Astrocyte (in vitro differentiated cells and primary cell): ENCODE measurements around the gene SPIRE2.

ENCODE experiments used
- CTCF ChIP-seq: IDR thresholded peaks from 2 replicates; pipeline ENCODE4 v1.5.1; 2011; ENCODE audit warnings: low read depth, mild to moderate bottlenecking, inconsistent platforms, low read length, moderate library complexity; ENCODE audit not compliant: insufficient read depth
- EZH2 ChIP-seq: IDR thresholded peaks from 2 replicates; pipeline ENCODE4 v1.6.1; 2012; ENCODE audit warnings: mild to moderate bottlenecking, low read length, inconsistent platforms; ENCODE audit not compliant: insufficient read depth

GRCh38 chr16:89829630-89830437 is 1.6 kb downstream of the SPIRE2 start:
- TF ChIP-seq CTCF (no peak), EZH2 (no peak)
